GM19240 (cell line): ENCODE results near the gene XCR1.
A peak's percentile ranks its signal among the peaks of the same experiment; 100 is the strongest.
"Not testable (repeated sequence)": the region's sequence is repeated elsewhere in the genome, so short reads cannot be mapped to it uniquely, and the experiment has no call there.

Experiments
- DNase-seq: peaks from one replicate; pipeline ENCODE4 v3.0.0; 2011; ENCODE audit warnings: low spot score; ENCODE audit not compliant: insufficient read length

XCR1 gene

GRCh38 chr3:46027021-46027705 lies at the start of gene XCR1:
Gene XCR1 (minus strand): TSS chr3:46027483. CDS start chr3:46021947, 5,536 bp downstream.
- peak; percentile 39 for DNase-seq

GRCh38 chr3:46076606-46077005 lies 49.3 kb upstream of the XCR1 start:
- no peak for DNase-seq

- no peak for DNase-seq
Observed at GRCh38 chr3:46075816-46076215, 48.5 kb upstream of the XCR1 start.

GRCh38 chr3:46071222-46071858 lies 44.1 kb upstream of the XCR1 start:
- no peak for DNase-seq

- no peak for DNase-seq
Observed at GRCh38 chr3:46070595-46071093, 43.4 kb upstream of the XCR1 start.

- DNase-seq, result no peak
Observed at GRCh38 chr3:46068501-46068900, 41.2 kb upstream of the XCR1 start.

GRCh38 chr3:46067401-46067800 lies 40.1 kb upstream of the XCR1 start:
- no peak for DNase-seq

GRCh38 chr3:46065750-46066256 lies 38.5 kb upstream of the XCR1 start:
- DNase-seq, result no peak

GRCh38 chr3:46065294-46065705 lies 38.0 kb upstream of the XCR1 start:
- DNase-seq, result no peak

GRCh38 chr3:46062679-46063078 lies 35.4 kb upstream of the XCR1 start:
- DNase-seq, result no peak

- no peak for DNase-seq
Observed at GRCh38 chr3:46061887-46062286, 34.6 kb upstream of the XCR1 start.

- DNase-seq, result no peak
Observed at GRCh38 chr3:46061108-46061720, 33.9 kb upstream of the XCR1 start.

GRCh38 chr3:46060551-46060950 lies 33.3 kb upstream of the XCR1 start:
- DNase-seq, result no peak

- no peak for DNase-seq
Observed at GRCh38 chr3:46059432-46059831, 32.1 kb upstream of the XCR1 start.

GRCh38 chr3:46058981-46059380 lies 31.7 kb upstream of the XCR1 start:
- DNase-seq, result no peak

- DNase-seq, result no peak
Observed at GRCh38 chr3:46057716-46058115, 30.4 kb upstream of the XCR1 start.

- DNase-seq, result no peak
Observed at GRCh38 chr3:46056686-46057085, 29.4 kb upstream of the XCR1 start.

GRCh38 chr3:46053761-46054515 lies 26.7 kb upstream of the XCR1 start:
- not testable (repeated sequence) for DNase-seq

GRCh38 chr3:46053265-46053664 lies 26.0 kb upstream of the XCR1 start:
- not testable (repeated sequence) for DNase-seq

- no peak for DNase-seq
Observed at GRCh38 chr3:46052531-46052930, 25.2 kb upstream of the XCR1 start.

- DNase-seq, result no peak
Observed at GRCh38 chr3:46049093-46049492, 21.8 kb upstream of the XCR1 start.

- not testable (repeated sequence) for DNase-seq
Observed at GRCh38 chr3:46046231-46046630, 18.9 kb upstream of the XCR1 start.
